Gastroesophageal sphincter (tissue), 4 donors: Measurements from ENCODE around the gene LPIN1. TPM values are rescaled to one million over a fixed set of nuclear protein-coding genes. Genes with fewer than 3 reads are reported as not detected.
"Not testable (repeated sequence)": the region's sequence is repeated elsewhere in the genome, so short reads cannot be mapped to it uniquely, and the experiment has no call there.

Experiments used
- ATAC-seq: fragments of 150-250 bp; one replicate; pipeline ENCODE4 v1.9.1; 2016; ENCODE audit warnings: mild to moderate bottlenecking, moderate library complexity
- H3K27ac ChIP-seq, 4 donors: fragments of 200-600 bp; sonication (generic) in 3 of 4; 1 replicate in 3 of 4; 2 replicates in 1 of 4; pipeline ENCODE4 v1.5.1; 2016 to 2019
- H3K27me3 ChIP-seq: fragments of 200-600 bp; sonication (generic); one replicate; pipeline ENCODE4 v1.5.1; 2019
- H3K36me3 ChIP-seq, 2 donors: fragments of 200-600 bp; sonication (generic); one replicate each; pipeline ENCODE4 v1.5.1; 2019; ENCODE audit warnings: control low read depth in 1 of 2
- H3K4me1 ChIP-seq, 3 donors: fragments of 200-600 bp; sonication (generic); 1 replicate in 2 of 3; 2 replicates in 1 of 3; pipeline ENCODE4 v1.5.1; 2016 to 2019; ENCODE audit warnings: control low read depth in 2 of 3
- H3K4me3 ChIP-seq, 2 donors: fragments of 200-600 bp; sonication (generic); one replicate each; pipeline ENCODE4 v1.5.1; 2019; ENCODE audit warnings: mild to moderate bottlenecking in 1 of 2, moderate library complexity in 1 of 2
- H3K9me3 ChIP-seq, 3 donors: fragments of 200-600 bp; sonication (generic); one replicate each; pipeline ENCODE4 v1.5.1; 2017 to 2019; ENCODE audit warnings: control low read depth in 2 of 3
- CTCF ChIP-seq, 4 experiments: fragments of 200-600 bp in 2 of 4; fragments of 450-650 bp in 2 of 4; sonication (generic) in 1 of 4; IDR thresholded peaks; one replicate each; pipeline ENCODE4 v1.5.1; 2017 to 2019; ENCODE audit warnings: antibody characterized with exemption in 4 of 4, mild to moderate bottlenecking in 2 of 4, moderate library complexity in 2 of 4
- EP300 ChIP-seq: sonication (generic); formaldehyde crosslinking; IDR thresholded peaks from one replicate; pipeline ENCODE4 v1.6.1; 2017; ENCODE audit warnings: antibody characterized with exemption, mild to moderate bottlenecking
- POLR2A ChIP-seq, 2 donors: fragments of 450-650 bp; IDR thresholded peaks; one replicate each; pipeline ENCODE4 v1.6.1; 2017; ENCODE audit warnings: antibody characterized with exemption in 2 of 2, mild to moderate bottlenecking in 2 of 2, moderate library complexity in 1 of 2
- POLR2AphosphoS5 ChIP-seq: sonication (generic); formaldehyde crosslinking; IDR thresholded peaks from one replicate; pipeline ENCODE4 v1.6.1; 2017; ENCODE audit warnings: antibody characterized with exemption
- WGBS, 2 donors: methylation state at CpG; one replicate each; pipeline ENCODE4 v1.1.5; 2018; ENCODE audit warnings: low coverage in 1 of 2; 5-methylcytosine and 5-hydroxymethylcytosine counted together
- total RNA-seq, 4 donors: library from RNA; depleted of rRNA; stranded (reverse); fragments of >200 nt; gene quantifications; one replicate each; pipeline ENCODE4 v1.1.0, GENCODE V29; 2016

The LPIN1 gene
- total RNA-seq, 4 donors from 2014 or later, result 47.3 to 70.1 (median 50.0) TPM

GRCh38 chr2:11852526-11853196 is 106.2 kb downstream of the LPIN1 start:
- no peak overlapping the region for H3K4me3 ChIP-seq
- 73 to 87% methylated on average over 6 to 7 of the region's 8 CpGs for WGBS, 2 donors
- no peak for TF ChIP-seq EP300
- no peak for TF ChIP-seq POLR2AphosphoS5
- TF ChIP-seq POLR2A (IDR thresholded peaks at IDR 0.05), result no peak
- TF ChIP-seq CTCF (IDR thresholded peaks at IDR 0.05), result no peak

DNA sequence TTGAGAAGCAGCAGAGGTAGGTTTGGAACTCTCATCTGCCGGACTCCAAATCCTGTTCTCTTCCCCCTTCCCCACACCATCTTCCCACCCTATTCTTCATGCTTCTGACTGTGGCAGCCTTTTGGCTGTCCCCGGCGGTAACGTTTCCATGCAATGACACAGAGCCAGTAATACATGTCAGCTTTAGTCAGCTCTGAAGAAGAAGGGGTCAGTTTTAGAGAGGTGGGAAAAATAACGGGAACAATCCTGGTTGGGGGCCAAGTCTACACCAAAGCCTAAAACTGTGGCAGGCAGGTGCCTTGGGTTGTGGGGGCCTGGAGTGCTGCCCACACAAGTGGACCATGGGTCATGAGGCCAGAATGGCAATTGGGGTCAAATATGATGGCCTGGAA is 106.8 kb downstream of the LPIN1 start:
- WGBS, 2 donors, result 67 to 100% methylated on average over 1 to 2 of the region's 5 CpGs
- Histone ChIP-seq H3K36me3 (no peaks in the 10 kb centered on the region), H3K27ac (no peak overlapping the region), H3K4me1 (no peaks in the 10 kb centered on the region), H3K4me3 (no peak overlapping the region), H3K27me3 (no peaks in the 10 kb centered on the region), H3K9me3 (no peaks in the 10 kb centered on the region)
- ATAC-seq, result no peak
- TF ChIP-seq POLR2AphosphoS5 (no peak), EP300 (no peak), CTCF (IDR thresholded peaks at IDR 0.05) (no peak)

More at GRCh38 chr2:11852526-11853196, 106.2 kb downstream of the LPIN1 start:
- H3K27ac ChIP-seq, result no peak overlapping the region
- H3K36me3 ChIP-seq, result no peaks in the 10 kb centered on the region
- no peaks in the 10 kb centered on the region for H3K27me3 ChIP-seq
- no peak for ATAC-seq
- no peaks in the 10 kb centered on the region for H3K9me3 ChIP-seq
- H3K4me1 ChIP-seq, result no peaks in the 10 kb centered on the region

GRCh38 chr2:11855064-11855760 is 108.8 kb downstream of the LPIN1 start:
- Histone ChIP-seq H3K36me3 (no peaks in the 10 kb centered on the region), H3K9me3 (peaks cover 0 to 3% (median 0%) of the 10 kb centered on the region in 3 donors), H3K27ac (no peak overlapping the region), H3K27me3 (no peaks in the 10 kb centered on the region), H3K4me3 (no peak overlapping the region), H3K4me1 (no peaks in the 10 kb centered on the region)
- 40 to 87% methylated on average over 2 to 7 of the region's 10 CpGs for WGBS, 2 donors
- ATAC-seq, result no peak
- no peak for TF ChIP-seq POLR2AphosphoS5
- TF ChIP-seq EP300, result no peak
- no peak for TF ChIP-seq POLR2A (IDR thresholded peaks at IDR 0.05)
- no peak for TF ChIP-seq CTCF (IDR thresholded peaks at IDR 0.05)

DNA sequence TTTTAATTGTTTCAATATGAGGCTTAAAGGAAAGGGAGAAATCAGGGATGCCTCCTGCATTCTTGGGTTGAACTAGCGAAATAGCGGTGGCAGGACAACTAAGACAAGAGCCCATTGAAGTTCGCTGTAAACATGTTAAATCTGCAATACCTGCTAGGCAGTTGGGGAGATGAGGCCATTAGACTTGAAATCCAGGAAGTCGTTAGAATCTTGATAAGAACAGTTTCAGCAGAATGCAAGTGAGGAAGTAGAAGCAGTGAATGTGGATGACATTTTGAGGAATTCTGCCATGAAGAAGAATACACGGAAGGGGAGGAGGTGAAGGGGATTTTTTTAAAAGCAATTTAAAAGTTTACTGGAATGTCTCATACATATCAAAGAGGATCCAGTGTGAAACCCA is 109.7 kb downstream of the LPIN1 start:
- H3K36me3 ChIP-seq, result no peaks in the 10 kb centered on the region
- no peak overlapping the region for H3K4me3 ChIP-seq
- no peak for TF ChIP-seq POLR2A (IDR thresholded peaks at IDR 0.05)
- TF ChIP-seq POLR2AphosphoS5, result no peak
- TF ChIP-seq CTCF (IDR thresholded peaks at IDR 0.05), result no peak
- TF ChIP-seq EP300, result no peak
- ATAC-seq, result no peak
- 61 to 69% methylated on average over 3 to 5 of the region's 5 CpGs for WGBS, 2 donors
- no peaks in the 10 kb centered on the region for H3K4me1 ChIP-seq
- no peak overlapping the region for H3K27ac ChIP-seq
- no peaks in the 10 kb centered on the region for H3K27me3 ChIP-seq
- peaks cover 0 to 3% (median 0%) of the 10 kb centered on the region in 3 donors for H3K9me3 ChIP-seq

DNA sequence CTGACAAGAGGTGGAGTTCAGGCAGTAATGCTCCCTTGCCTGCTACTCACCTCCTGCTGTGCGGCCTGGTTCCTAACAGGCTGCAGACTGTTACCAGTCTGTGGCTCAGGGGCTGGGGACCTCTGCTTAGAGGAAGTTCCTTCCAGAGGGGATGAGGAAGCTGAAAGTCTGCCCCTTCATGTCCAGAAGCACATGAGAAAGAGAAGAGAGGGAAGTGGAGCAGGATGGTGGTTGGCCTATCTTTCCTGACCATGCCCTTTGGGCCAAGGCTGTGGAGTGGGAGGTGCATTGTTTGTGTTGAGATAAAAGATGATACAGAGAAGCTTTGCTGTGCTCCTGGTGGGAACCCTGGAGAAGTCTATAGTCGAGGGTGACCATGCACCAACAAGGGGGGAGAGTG is 112.5 kb downstream of the LPIN1 start:
- no peak for ATAC-seq
- H3K27me3 ChIP-seq, result no peaks in the 10 kb centered on the region
- no peak overlapping the region for H3K27ac ChIP-seq
- 100% methylated on average over 1 of the region's 2 CpGs; no CpG with 5 or more reads in 1 of the 2 donors for WGBS, 2 donors
- peaks cover 0 to 10% (median 4%) of the 10 kb centered on the region in 3 donors for H3K4me1 ChIP-seq
- peaks cover 0 to 3% (median 0%) of the 10 kb centered on the region in 3 donors for H3K9me3 ChIP-seq
- TF ChIP-seq POLR2AphosphoS5 (no peak), EP300 (no peak), CTCF (IDR thresholded peaks at IDR 0.05) (no peak), POLR2A (IDR thresholded peaks at IDR 0.05) (no peak)
- H3K36me3 ChIP-seq, result no peaks in the 10 kb centered on the region
- H3K4me3 ChIP-seq, result no peak overlapping the region

- peaks cover 0 to 15% (median 8%) of the 10 kb centered on the region in 3 donors for H3K4me1 ChIP-seq
- ATAC-seq, result not testable (repeated sequence)
- WGBS, 2 donors, result 97 to 100% methylated on average over 3 of the region's 3 CpGs
Observed at GRCh38 chr2:11859975-11860374, 113.5 kb downstream of the LPIN1 start.

More at GRCh38 chr2:11859975-11860374, 113.5 kb downstream of the LPIN1 start:
- H3K27ac ChIP-seq, H3K4me3 ChIP-seq, H3K36me3 ChIP-seq, H3K27me3 ChIP-seq, H3K9me3 ChIP-seq: not testable (repeated sequence)
